ENCODE data around the gene KIAA0232. TPM values are rescaled to one million over a fixed set of nuclear protein-coding genes. Genes with fewer than 3 reads are reported as not detected.

The KIAA0232 gene
- total and polyA plus RNA-seq, 9 of the 15 experiments (the other 6 are each of a cell fraction or from before 2014, with no cell fraction given) = 3.5 to 17.4 (median 13.0) TPM

GRCh38 chr4:6783111-6783981, 819 bp downstream of the KIAA0232 start (continued):
- TF ChIP-seq RNF219 (CRISPR knock-in tag; IDR thresholded peaks at IDR 0.05) (no peak), TOE1 (IDR thresholded peaks at IDR 0.05; ENCODE audit: borderline replicate concordance) (peak; percentile 46; the same call in 1 of the 2 replicates), TOE1 (CRISPR knock-in tag; IDR thresholded peaks at IDR 0.05; ENCODE audit: borderline replicate concordance, low read depth) (no peak), MEF2A (IDR thresholded peaks at IDR 0.05; ENCODE audit: control insufficient read depth, low read depth, low read length) (no peak), SMAD4 (CRISPR knock-in tag; conservative IDR thresholded peaks at IDR 0.05) (no peak), MXD1 (CRISPR knock-in tag; IDR thresholded peaks at IDR 0.05; ENCODE audit: borderline replicate concordance, poor library complexity, severe bottlenecking) (no peak), SMAD3 (CRISPR knock-in tag; conservative IDR thresholded peaks at IDR 0.05) (no peak), THRB (CRISPR knock-in tag; conservative IDR thresholded peaks at IDR 0.05) (no peak), MAZ (CRISPR knock-in tag; conservative IDR thresholded peaks at IDR 0.05 in 1 of 2, IDR thresholded peaks at IDR 0.05 in 1 of 2) (peak; percentile 95 to 98), GABPB1 (CRISPR knock-in tag; IDR thresholded peaks at IDR 0.05) (peak; percentile 7; the same call in 1 of the 2 replicates), XRCC4 (IDR thresholded peaks at IDR 0.05; ENCODE audit: extremely low read depth, insufficient read depth, insufficient read length) (no peak), THRAP3 (IDR thresholded peaks at IDR 0.05; ENCODE audit: borderline replicate concordance) (no peak)
- TF ChIP-seq, protein P1, sequence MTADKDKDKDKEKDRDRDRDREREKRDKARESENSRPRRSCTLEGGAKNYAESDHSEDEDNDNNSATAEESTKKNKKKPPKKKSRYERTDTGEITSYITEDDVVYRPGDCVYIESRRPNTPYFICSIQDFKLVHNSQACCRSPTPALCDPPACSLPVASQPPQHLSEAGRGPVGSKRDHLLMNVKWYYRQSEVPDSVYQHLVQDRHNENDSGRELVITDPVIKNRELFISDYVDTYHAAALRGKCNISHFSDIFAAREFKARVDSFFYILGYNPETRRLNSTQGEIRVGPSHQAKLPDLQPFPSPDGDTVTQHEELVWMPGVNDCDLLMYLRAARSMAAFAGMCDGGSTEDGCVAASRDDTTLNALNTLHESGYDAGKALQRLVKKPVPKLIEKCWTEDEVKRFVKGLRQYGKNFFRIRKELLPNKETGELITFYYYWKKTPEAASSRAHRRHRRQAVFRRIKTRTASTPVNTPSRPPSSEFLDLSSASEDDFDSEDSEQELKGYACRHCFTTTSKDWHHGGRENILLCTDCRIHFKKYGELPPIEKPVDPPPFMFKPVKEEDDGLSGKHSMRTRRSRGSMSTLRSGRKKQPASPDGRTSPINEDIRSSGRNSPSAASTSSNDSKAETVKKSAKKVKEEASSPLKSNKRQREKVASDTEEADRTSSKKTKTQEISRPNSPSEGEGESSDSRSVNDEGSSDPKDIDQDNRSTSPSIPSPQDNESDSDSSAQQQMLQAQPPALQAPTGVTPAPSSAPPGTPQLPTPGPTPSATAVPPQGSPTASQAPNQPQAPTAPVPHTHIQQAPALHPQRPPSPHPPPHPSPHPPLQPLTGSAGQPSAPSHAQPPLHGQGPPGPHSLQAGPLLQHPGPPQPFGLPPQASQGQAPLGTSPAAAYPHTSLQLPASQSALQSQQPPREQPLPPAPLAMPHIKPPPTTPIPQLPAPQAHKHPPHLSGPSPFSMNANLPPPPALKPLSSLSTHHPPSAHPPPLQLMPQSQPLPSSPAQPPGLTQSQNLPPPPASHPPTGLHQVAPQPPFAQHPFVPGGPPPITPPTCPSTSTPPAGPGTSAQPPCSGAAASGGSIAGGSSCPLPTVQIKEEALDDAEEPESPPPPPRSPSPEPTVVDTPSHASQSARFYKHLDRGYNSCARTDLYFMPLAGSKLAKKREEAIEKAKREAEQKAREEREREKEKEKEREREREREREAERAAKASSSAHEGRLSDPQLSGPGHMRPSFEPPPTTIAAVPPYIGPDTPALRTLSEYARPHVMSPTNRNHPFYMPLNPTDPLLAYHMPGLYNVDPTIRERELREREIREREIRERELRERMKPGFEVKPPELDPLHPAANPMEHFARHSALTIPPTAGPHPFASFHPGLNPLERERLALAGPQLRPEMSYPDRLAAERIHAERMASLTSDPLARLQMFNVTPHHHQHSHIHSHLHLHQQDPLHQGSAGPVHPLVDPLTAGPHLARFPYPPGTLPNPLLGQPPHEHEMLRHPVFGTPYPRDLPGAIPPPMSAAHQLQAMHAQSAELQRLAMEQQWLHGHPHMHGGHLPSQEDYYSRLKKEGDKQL (CRISPR knock-in tag; IDR thresholded peaks at IDR 0.05; ENCODE audit: borderline replicate concordance) = no peak
- TF ChIP-seq, protein P2, sequence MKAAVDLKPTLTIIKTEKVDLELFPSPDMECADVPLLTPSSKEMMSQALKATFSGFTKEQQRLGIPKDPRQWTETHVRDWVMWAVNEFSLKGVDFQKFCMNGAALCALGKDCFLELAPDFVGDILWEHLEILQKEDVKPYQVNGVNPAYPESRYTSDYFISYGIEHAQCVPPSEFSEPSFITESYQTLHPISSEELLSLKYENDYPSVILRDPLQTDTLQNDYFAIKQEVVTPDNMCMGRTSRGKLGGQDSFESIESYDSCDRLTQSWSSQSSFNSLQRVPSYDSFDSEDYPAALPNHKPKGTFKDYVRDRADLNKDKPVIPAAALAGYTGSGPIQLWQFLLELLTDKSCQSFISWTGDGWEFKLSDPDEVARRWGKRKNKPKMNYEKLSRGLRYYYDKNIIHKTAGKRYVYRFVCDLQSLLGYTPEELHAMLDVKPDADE (conservative IDR thresholded peaks at IDR 0.05; ENCODE audit: control insufficient read depth, low read depth, low read length) = 0 out of 2 replicates have a peak, but pooled peaks have one; percentile 62

Data from K562 (cell line).